Stimulated activated CD8-positive, alpha-beta memory T cell treated with anti-CD3 and anti-CD28 coated beads, Interleukin-12 subunit alpha, Interleukin-12 subunit beta, amount 100 ng/mL, for 4 hours (primary cell): ENCODE results near the gene RTN4RL2.

Experiments used
- DNase-seq: peaks from one replicate; pipeline ENCODE4 v3.0.0-alpha.2; 2020; ENCODE audit warnings: low read depth

RTN4RL2 gene

GRCh38 chr11:57500926-57501325 lies 40.6 kb downstream of the RTN4RL2 start:
- DNase-seq: no peak

- no peak for DNase-seq
Observed at GRCh38 chr11:57501953-57502352, 41.6 kb downstream of the RTN4RL2 start.

- no peak for DNase-seq
Observed at GRCh38 chr11:57502376-57502775, 42.0 kb downstream of the RTN4RL2 start.

- no peak for DNase-seq
Observed at GRCh38 chr11:57502870-57503269, 42.5 kb downstream of the RTN4RL2 start.

- DNase-seq: no peak
Observed at GRCh38 chr11:57504511-57504910, 44.2 kb downstream of the RTN4RL2 start.

GRCh38 chr11:57506522-57506921 lies 46.2 kb downstream of the RTN4RL2 start:
- DNase-seq: no peak

GRCh38 chr11:57508341-57509170 lies 48.2 kb downstream of the RTN4RL2 start:
- DNase-seq: no peak

- DNase-seq: no peak
Observed at GRCh38 chr11:57511741-57512430, 51.6 kb downstream of the RTN4RL2 start.

GRCh38 chr11:57512646-57513451 lies 52.5 kb downstream of the RTN4RL2 start:
- no peak for DNase-seq

- no peak for DNase-seq
Observed at GRCh38 chr11:57513452-57513795, 53.1 kb downstream of the RTN4RL2 start.

- DNase-seq: no peak
Observed at GRCh38 chr11:57513911-57514537, 53.7 kb downstream of the RTN4RL2 start.

- DNase-seq: peak; percentile 31
Observed at GRCh38 chr11:57514538-57515331, 54.4 kb downstream of the RTN4RL2 start.

GRCh38 chr11:57515332-57516060 lies 55.2 kb downstream of the RTN4RL2 start, which contains the start of gene SLC43A1:
Gene SLC43A1 (minus strand): TSS chr11:57515702. CDS start chr11:57514111, 1,591 bp downstream.
- peak; percentile 10 for DNase-seq

GRCh38 chr11:57516061-57516443 lies 55.7 kb downstream of the RTN4RL2 start:
- no peak for DNase-seq

- DNase-seq: no peak
Observed at GRCh38 chr11:57521116-57521515, 60.8 kb downstream of the RTN4RL2 start.

GRCh38 chr11:57523419-57523818 lies 63.1 kb downstream of the RTN4RL2 start:
- DNase-seq: no peak
